ENCODE results near the gene HRH3.

The HRH3 gene

DNA sequence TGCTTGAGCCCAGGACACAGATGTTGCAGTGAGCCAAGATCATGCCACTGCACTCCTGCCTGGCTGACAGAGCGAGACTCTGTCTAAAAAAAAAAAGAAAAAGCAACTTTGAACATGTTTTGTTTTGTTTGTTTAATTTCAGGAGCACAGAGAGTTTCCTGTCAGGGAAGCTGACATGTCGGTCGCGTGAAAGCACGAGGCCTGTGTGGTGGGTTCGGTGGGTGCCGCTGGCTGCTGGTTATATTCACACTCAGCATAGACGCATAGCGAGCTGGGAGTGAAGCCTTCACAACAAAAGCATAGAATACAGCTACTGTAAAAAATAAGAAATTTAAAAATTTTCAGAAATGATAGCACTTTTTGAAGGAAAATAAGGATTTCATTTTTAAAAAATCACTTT lies 22.8 kb downstream of the HRH3 start:
- no peak for DNase-seq

DNA sequence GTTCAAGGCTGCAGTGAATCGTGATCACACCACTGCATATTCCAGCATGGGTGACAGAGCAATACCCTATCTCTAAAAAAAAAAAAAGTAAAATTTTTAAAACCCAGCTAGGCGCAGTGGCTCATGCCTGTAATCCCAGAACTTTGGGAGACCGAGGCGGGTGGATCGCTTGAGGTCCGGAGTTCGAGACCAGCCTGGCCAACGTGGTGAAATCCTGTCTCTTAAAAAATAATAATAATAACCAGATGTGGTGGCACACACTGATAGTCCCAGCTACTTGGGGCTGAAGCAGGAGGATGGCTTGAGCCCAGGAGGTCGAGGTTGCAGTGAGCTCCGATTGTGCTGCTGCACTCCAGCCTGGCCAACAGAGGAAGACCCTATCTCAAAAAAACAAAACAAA lies 23.8 kb downstream of the HRH3 start:
- DNase-seq, result no peak

DNA sequence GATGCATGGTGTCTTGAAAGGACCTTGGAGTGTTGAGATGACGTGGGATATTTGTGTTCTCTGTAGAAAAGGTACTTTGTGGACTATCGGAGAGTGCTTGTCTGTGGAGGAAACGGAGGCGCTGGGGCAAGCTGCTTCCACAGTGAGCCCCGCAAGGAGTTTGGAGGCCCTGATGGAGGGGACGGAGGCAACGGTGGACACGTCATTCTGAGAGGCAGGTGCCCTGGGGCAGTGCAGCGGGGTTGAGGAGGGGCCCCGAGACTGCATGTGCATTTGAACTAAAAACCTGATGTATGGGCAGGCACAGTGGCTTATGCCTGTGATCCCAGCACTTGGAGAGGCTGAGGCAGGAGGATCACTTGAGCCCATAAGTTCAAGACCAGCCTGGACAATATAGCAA lies 24.3 kb downstream of the HRH3 start:
- no peak for DNase-seq

GRCh38 chr20:62195075-62195405 lies 25.0 kb downstream of the HRH3 start:
- DNase-seq, result no peak

- DNase-seq, result no peak
Measured at GRCh38 chr20:62193079-62194025, 26.7 kb downstream of the HRH3 start.

- DNase-seq, result no peak
Measured at GRCh38 chr20:62192635-62193034, 27.4 kb downstream of the HRH3 start.

DNA sequence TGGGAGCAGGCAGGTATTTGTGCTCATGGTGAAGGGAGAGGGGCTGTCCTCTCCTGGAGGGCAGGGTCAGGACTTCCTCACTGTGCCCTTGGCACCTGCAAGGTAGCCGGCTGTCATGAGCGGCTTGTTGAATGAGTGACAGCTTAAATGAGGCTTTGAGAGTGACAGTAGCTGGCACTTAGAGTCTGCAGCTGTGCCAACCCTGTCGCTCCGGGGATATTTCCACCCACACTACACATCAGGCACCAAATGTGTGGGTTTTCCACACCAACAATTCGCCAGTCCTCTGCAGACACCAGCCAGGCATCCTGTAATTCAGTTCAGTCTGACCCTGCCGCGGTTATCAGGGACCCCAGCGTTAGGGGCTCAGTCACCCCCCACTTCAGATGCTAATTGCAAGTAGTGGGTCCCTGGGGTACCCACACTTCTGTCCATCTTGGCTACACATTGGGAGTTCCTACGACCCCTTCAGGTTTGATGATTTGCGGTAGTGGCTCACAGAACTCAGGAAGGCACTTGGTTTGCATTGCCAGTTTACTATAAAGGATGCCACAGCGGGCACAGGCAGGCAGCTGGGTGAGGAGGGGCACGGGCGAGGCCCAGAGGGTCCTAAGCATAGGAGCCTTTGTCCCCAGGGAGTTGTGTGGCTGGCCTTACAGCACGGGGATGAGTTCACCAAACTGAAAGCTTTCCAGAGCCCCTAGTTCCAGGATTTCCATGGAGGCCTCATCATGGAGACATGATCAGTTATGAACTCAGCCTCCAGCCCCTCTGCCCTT lies 28.1 kb downstream of the HRH3 start:
- DNase-seq, result no peak

DNA sequence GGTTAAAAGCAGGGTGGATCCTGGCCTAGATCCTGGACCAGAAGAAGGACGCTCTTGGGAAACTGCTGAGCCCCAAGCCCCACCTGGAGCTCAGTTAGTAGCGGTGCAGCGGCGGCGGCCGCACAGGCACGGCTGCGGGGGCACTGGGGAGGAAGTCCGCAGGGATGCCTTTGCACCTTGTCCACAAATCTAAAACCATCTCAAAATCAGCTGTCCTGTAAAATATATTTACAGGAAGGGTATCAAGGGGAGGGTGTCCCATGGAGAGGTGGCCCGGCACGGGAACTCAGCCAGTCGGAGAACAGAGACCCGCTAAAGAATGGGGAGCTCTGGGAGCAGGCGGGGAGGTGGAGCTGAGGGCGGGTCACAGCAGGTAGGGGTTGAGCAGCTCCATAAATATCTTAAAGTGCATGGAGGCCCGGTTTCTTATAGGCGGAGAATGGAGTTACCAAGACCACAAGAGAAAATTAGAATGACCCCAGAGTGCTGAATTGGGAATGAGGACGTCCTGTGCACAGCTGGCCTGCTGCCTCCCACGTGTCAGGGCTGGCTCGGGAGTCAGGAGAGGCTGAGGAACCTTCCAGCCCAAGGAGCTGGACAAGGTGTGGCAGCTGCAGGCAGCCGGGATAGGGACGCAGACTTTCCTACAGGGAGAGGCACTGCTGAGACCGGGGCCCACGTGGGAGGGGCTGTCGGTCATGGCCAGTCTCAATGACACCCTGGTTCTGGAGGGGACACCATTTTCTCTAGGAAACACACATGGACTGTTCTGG lies 29.3 kb downstream of the HRH3 start:
- no peak for DNase-seq

DNA sequence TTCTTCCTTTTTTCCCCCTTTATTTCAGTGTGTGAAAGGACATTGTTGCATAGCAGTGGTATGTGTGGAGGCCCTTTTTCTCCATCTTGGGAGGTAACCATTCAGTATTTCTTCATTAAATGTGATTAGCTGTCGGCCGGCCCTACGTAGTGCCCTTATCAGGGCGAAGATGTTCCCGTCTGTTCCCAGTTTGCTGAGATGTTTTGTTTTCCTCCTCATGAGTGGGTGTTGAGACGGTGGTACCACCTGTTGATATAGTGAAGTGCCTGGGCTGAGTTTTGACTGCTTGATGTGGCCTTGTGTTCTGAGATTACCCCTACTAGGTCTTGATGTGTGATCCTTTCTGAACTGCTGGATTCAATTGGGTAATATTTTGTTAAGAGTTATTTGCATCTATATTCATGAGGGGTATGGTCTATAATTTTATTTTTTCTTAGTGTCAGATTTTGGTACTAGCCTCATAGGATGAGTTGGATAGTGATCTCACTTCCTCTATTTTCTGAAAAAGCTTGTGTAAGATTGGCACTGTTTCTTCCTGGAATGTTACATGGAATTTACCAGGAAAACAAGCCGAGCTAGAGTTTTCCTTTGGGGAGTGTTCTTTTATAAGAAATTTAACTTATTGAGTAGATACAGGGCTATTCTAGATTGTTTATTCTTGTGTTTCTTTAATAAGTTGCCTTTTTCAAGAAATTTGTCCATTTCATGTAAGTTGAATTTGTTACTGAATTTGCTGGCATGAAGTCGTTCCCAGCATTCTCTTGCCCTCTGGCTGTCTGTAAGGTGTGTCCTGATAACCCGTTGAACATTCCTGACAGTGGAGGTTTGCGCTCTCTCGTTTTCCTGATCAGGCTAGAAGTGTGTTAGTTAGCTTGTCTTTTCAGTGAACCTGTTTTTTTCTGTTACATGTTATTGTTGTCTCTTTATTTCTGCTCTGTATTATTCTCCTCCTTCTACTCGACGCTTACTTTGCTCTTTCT lies 32.9 kb downstream of the HRH3 start:
- no peak for DNase-seq

- no peak for DNase-seq
Measured at GRCh38 chr20:62186096-62186426, 34.0 kb downstream of the HRH3 start.

GRCh38 chr20:62183426-62184142 lies 36.5 kb downstream of the HRH3 start:
- DNase-seq, result no peak

- peak; percentile 97 for DNase-seq
Measured at GRCh38 chr20:62182469-62183425, 37.3 kb downstream of the HRH3 start, which contains the start of gene MTG2. MTG2 (plus strand) TSS chr20:62183028; CDS start chr20:62193421, 10,393 bp downstream.

DNA sequence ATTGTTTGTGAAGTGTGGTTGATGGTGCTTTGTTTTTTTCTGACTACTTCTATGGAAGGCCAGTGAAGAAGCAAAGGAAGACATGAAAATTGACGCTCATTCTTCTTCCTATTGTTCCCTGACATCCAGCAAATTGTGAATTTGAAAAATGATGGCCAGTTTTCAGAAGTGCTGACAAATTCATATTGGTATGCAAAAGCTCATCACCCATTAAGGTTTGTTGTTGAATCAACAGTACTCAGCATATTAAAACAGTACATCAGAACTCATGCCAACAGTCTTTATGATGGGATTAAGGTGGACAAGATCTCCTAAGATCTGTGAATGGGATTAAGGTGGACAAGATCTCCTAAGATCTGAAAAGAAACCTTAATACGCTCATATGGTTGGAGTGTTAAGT lies 38.3 kb downstream of the HRH3 start:
- DNase-seq, result no peak

DNA sequence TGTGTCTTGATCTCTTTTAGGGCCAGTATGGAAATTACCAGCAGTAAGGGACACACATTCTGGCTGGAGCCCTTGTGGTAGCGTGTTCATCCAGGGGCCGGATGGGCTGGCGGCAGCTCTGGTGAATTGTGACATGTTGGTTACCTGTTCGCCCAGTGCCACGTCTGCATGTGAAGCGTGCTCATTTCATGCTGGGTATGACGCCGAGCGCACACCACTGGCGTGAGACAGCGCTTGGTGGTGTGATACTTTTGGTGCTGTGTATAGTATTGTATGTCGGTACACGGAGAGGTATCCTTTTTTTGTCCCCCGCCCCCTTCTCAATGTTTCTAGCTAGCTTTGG lies 40.9 kb downstream of the HRH3 start:
- no peak for DNase-seq

DNA sequence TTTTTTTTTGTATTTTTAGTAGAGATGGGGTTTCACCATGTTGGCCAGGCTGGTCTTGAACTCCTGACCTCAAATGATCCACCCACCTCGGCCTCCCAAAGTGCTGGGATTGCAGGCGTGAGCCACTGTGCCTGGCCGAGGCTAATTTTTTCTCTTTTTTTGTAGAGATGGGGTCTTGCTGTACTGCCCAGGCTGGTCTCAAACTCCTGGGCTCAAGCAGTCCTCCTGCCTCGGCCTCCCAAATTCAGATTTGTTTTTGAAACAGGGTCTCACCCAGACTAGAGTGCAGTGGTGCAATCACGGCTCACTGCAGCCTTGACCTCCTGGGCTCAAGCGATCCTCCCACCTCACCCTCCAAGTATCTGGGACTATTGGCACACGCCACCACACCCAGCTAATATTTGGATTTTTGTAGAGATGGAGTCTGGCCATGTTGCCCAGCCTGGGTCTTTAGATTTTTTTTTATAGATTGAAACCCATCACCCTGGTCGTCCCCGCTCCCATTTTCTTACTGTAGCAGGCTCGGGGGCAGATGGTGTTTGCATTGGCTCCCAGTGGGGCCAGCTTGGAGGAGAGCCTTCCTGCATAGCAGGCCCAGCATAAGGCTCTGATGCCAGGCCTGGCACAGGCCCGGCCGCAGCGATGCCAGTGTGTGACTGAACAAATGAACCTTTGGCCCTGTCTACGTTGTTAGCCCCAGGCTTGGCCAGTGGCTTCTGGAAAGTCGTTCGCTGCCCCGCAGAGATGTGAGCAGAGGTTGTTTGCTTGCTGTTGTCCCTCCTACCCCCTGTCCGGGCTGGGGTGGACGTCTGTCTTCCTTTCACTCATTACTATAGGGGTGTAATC lies 41.5 kb downstream of the HRH3 start:
- no peak for DNase-seq

DNA sequence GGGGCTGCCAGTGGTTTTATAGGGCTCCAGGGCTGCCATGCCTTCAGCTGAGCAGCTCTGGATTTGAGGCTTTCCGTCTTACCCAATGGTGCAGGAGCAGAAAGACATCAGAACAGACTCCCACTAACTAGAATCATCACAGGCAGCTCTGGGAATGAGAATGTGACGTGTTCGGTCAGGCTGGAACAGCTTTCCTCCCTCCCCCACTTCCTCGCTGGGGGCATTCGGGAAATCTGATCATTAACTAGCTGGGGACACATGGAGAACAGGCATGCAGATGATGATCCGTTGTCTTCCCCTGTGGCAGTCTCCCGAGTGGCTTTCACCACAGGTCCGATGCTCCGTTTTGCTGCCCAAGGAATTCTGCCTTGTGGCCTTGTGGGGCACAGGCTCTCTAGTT lies 42.8 kb downstream of the HRH3 start:
- no peak for DNase-seq

DNA sequence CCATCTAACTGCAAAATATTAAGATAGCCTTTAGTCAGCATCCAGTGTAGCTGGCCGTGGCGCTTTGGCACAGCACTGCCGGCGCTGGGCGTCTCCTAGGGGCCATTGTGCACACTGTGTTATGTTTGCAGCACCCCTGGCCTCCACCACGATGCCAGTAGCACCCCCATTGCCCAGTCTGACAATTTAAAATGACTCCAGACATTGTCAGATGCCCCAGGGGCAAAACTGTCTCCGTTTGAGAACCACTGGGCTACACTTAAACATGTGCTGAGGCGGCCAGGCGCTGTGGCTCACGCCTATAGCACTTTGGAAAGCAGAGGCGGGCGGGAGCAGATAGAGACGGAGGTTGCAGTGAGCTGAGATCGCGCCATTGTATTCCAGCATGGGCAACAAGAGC lies 43.2 kb downstream of the HRH3 start:
- DNase-seq, result no peak

DNA sequence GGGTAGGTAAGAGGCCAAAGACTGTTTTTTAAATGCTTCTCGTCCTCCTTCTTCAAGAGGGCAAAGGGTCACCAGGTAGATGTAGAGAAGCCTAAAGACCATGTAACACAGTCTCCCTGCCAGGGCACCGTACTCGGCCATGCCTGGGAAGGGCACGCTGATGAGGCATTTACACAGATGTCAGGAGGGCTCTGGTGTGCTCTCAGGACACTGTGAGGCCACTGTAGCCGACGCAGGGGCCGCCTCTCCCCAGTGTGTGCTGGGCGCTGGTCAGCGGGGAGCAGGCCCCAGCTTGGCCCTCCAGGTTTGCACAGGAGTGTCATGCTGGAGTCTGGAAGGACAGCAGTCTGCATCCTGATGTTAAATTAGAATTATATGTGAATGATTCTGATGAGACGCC lies 44.4 kb downstream of the HRH3 start:
- no peak for DNase-seq

DNA sequence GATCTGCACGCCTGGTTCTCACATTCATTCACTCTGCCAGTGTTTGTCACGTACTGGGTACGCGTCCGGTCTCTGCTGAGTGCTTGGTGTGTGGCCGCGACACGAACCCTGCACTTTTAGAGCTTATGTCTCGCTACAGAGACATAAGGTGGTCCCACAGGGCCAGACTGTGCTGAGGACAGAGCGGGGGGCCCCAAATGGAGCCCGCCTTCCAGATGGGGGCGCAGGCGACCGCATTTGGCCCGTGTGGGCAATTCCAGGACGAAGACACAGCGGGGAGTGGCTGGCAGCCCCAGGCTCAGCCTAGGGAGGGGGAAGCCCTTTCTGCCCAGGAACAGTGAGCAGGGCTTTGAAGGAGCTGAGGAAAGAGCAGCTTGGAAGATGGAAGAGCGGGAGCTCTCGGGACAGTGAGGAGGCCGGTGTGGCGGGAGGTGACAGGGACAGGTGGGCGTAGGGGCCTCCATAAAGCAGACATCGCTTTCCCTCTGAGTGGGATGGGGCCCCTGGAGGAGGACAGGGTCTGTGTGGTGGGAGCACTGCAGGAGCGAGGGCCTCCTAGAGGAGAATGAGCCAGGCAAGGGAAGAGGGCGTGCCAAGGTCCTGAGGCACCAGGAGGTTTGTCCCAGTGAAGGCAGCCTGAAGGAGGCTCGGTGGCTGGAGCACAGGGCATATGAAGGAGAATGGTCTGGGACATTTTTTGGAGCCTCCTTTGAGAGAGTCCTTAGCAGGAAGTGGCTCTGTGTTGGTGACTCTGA lies 45.0 kb downstream of the HRH3 start:
- DNase-seq, result no peak
